Measurements from ENCODE around the gene TAS2R14.

Gene TAS2R14

DNA sequence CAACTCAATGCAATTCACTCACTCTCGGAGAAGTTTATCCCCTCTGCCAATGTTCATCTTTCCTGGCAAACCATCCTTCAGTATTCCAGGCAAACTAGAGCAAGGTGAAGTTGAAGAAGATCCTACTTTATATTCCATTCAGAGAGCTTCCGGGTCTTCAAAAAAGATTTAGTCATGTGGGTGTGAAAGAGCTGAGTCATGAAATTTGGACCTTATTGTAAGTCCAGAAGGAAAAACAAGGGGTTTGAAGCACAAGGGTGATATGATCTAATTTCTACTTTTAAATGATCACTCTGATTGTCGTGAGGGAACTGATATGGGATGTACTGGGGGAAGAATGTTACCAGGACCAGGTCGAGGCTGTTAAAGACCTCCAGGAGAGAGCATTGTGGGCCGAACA, 12.8 kb downstream of the TAS2R14 start:
- TF ChIP-seq, protein P1, sequence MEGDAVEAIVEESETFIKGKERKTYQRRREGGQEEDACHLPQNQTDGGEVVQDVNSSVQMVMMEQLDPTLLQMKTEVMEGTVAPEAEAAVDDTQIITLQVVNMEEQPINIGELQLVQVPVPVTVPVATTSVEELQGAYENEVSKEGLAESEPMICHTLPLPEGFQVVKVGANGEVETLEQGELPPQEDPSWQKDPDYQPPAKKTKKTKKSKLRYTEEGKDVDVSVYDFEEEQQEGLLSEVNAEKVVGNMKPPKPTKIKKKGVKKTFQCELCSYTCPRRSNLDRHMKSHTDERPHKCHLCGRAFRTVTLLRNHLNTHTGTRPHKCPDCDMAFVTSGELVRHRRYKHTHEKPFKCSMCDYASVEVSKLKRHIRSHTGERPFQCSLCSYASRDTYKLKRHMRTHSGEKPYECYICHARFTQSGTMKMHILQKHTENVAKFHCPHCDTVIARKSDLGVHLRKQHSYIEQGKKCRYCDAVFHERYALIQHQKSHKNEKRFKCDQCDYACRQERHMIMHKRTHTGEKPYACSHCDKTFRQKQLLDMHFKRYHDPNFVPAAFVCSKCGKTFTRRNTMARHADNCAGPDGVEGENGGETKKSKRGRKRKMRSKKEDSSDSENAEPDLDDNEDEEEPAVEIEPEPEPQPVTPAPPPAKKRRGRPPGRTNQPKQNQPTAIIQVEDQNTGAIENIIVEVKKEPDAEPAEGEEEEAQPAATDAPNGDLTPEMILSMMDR (IDR thresholded peaks at IDR 0.05; ENCODE audit: control insufficient read depth, insufficient read depth, low read depth, low read length, missing control alignments): no peak
- no peak for DNase-seq (ENCODE audit: low read depth)
- H3K4me3 ChIP-seq (ENCODE audit: control insufficient read depth, low read depth, low read length): no peak overlapping the region

DNA sequence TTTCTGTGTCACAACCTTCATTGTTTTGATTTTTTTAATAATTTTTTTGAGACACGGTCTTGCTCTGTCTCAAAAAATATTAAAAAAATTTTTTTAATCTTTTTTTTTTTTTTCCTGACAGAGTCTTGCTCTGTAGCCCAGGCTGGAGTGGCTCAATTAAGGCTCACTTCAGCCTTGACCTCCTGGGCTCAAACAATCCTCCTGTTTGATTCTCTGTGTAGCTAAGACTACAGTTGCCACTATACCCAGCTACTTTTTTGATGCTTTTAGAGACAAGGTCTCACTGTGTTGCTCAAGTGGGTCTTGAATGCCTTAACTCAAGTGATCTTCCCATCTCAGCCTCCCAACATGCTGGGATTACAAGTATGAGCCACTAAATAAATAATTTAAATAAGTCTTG, 19.3 kb downstream of the TAS2R14 start:
- no peak overlapping the region for H3K4me3 ChIP-seq (ENCODE audit: control insufficient read depth, low read depth, low read length)
- TF ChIP-seq, protein P1 (IDR thresholded peaks at IDR 0.05; ENCODE audit: control insufficient read depth, insufficient read depth, low read depth, low read length, missing control alignments): no peak
- DNase-seq (ENCODE audit: low read depth): no peak

DNA sequence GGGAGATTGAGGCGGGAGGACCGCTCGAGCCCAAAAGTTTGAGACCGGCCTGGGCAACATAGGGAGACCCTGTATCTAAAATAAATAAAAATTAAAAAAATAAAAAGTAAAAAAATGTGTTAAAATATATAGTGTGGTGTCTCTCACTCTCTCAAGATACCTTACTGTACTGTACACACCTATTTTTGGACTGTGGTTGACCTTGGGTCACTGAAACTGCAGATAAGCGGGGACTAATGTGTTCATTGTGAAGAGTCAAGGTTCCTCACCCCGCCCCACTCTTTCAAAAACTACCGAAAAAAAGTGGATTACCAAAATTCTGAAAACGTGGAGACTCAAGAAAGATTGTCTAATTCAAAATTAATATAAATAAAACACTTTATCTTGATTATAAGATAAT, 28.7 kb downstream of the TAS2R14 start:
- H3K4me3 ChIP-seq (ENCODE audit: control insufficient read depth, low read depth, low read length): no peak overlapping the region
- TF ChIP-seq, protein P1 (IDR thresholded peaks at IDR 0.05; ENCODE audit: control insufficient read depth, insufficient read depth, low read depth, low read length, missing control alignments): no peak
- DNase-seq (ENCODE audit: low read depth): no peak

DNA sequence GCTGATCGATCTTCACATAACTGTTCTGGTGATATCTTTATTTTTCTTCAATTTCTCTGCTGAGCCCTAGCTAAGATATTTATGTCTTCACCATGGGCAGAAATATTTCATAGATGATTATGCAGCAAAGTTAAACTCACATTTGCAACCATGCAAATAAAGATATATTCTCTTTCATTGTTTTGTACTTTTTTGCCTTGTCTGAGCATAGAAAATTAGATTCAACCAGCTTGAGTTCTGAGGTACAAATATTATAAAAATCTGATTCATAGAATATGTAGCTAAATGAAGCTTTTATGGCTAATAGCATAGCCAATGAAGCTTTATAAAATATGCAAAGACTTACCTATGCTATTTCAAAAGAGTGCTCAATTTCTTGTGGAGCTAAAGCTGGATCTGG, 29.6 kb downstream of the TAS2R14 start, which contains the start of gene TAS2R13:
Gene TAS2R13 (minus strand): TSS at position 101 of the 400 bp plus-strand sequence. CDS start 264 bp downstream, outside the sequence.
- H3K4me3 ChIP-seq (ENCODE audit: control insufficient read depth, low read depth, low read length): no peak within 1 kb of the TSS
- no peak for DNase-seq (ENCODE audit: low read depth)
- TF ChIP-seq, protein P1 (IDR thresholded peaks at IDR 0.05; ENCODE audit: control insufficient read depth, insufficient read depth, low read depth, low read length, missing control alignments): no peak

DNA sequence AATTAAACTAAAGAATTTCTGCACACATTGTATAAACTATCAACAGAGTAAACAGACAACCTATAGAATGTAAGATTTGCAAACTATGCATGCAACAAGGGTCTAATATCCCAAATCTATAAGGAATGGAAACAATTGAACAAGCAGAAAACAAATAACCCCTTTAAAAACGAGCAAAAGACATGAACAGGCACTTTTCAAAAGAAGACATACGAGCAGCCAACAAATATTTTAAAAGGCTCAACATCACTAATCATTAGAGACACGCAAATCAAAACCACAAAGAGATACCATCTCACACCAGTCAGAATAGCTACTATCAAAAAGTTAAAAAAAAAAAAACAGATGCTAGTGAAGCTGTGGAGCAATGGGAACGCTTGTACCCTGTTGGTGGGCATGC, 34.4 kb downstream of the TAS2R14 start:
- TF ChIP-seq, protein P1 (IDR thresholded peaks at IDR 0.05; ENCODE audit: control insufficient read depth, insufficient read depth, low read depth, low read length, missing control alignments): no peak
- no peak for DNase-seq (ENCODE audit: low read depth)
- no peak overlapping the region for H3K4me3 ChIP-seq (ENCODE audit: control insufficient read depth, low read depth, low read length)

DNA sequence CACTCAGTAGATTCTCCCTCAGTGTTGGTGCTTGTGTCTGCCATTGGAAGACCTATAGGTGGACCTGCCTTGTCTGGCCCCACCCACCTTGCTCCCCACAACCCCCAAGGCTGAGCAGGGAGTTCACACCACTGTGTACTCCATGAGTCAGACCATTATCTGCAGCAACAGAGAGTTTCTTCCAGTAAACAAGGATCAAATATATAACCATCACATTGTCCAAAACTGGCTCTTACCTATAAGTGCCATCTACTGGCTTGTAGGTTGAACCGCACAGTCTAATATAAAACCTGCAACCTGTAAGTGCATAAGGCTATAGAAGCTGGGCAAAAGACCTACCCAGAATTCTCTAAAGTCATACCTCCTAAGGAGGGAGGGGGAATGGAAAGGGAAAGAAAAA, 37.6 kb downstream of the TAS2R14 start:
- TF ChIP-seq, protein P1 (IDR thresholded peaks at IDR 0.05; ENCODE audit: control insufficient read depth, insufficient read depth, low read depth, low read length, missing control alignments): no peak
- no peak overlapping the region for H3K4me3 ChIP-seq (ENCODE audit: control insufficient read depth, low read depth, low read length)
- DNase-seq (ENCODE audit: low read depth): no peak

DNA sequence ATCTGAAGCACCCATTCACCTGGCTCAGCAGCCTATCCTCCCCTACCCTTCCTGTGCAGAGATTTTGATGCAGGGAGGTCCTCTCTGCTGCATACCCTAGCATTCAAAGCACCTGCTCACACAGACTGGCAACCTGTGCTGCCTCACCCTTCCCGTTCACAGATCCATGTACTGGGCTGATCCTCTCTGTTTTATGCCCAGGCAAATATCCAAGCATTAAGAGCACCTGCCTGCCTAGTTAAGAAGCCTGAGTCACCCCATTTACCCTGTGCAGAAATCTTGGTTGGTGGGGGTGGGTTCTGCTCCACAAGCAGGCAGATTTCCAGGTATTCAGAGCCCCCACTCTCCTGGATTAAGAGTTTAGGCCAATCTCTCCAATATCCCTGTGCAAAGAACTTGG, 38.1 kb downstream of the TAS2R14 start:
- TF ChIP-seq, protein P1 (IDR thresholded peaks at IDR 0.05; ENCODE audit: control insufficient read depth, insufficient read depth, low read depth, low read length, missing control alignments): no peak
- no peak for DNase-seq (ENCODE audit: low read depth)
- no peak overlapping the region for H3K4me3 ChIP-seq (ENCODE audit: control insufficient read depth, low read depth, low read length)
